ENCODE measurements around the gene VCP. TPM values are rescaled to one million over a fixed set of nuclear protein-coding genes. Genes with fewer than 3 reads are reported as not detected.

VCP gene
- total RNA-seq, 2 experiments from 2014 or later = 189 to 238 TPM

DNA sequence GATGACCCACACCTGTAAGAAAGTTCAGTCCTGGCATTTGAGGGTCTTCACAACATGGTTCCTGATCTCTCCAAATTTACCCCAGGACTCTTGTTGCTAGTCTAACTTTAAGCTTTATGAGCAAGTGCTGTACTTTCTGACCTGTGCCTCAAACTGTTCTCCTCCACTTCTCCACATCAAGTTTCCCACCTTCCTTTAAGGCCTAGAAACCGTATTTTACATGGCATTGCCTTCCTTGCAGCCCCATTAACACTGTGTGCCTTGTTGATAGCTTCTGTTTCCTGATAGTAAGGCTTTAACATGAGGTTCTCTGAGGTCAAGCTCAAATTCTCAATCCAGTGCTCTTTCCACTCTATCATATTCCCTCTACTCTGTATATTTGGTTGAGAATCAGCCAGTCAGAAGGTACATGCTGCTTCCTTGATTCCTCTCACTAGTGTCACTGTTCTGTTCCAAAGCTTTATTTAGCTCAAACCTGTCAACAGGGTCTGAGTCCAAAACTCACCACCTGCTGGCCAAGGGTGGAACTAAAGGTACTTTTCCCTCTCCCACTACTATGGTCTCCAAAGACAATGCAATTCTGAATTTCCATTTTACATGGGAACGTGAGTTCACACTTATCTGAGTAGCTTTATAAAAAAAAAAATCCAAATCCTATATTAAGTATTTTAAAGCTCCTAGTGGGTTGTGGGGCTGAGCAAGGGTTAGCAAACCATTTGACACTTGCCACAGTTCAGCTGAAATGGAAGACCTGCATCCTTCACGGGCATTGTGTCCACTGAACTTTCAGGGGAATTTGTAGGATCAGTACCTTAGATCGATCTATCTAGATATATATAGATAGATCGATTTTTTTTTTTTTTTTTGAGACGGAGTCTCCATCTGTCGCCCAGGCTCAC, 21.1 kb downstream of the VCP start:
- Mint-ChIP-seq H3K9me3 (no peaks in the 10 kb centered on the region), H3K27me3 (no peaks in the 10 kb centered on the region), H3K27ac (peak overlapping the region; percentile 55), H3K4me1 (peaks cover 3% of the 10 kb centered on the region), H3K36me3 (ENCODE audit: low read depth) (peaks cover 36% of the 10 kb centered on the region), H3K4me3 (no peak overlapping the region)
- CTCF ChIA-PET = interaction anchor here (0.6 to 3.6 kb wide), 22 partner anchors 9 to 842 kb away, joined by 3 to 25 read pairs (median 4); partner anchors contain the start of genes FANCG and VCP
- POLR2A ChIA-PET = interaction anchor here (1.0 kb wide), 1 partner anchor 152 kb away, joined by 6 read pairs; no protein-coding TSS in a partner anchor
- peak; percentile 61 for DNase-seq

DNA sequence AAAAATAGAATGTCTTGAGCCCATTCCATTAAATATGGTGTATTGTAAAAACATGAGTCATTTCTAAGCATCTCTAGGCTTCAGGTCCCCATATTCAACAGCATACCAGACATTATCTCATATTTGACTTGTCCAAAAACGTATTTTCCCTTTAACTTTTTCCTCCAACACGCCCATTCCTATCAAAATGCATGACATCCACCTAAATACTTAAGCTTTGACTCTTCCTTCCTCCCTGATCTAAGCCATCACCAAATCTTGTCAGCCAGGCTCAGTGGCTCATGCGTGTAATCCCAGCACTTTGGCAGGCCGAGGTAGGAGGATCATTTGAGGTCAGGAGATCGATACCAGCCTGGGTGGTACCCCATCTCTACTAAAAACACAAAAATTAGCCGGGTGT, 23.9 kb downstream of the VCP start:
- Mint-ChIP-seq H3K27ac (no peak overlapping the region), H3K27me3 (no peaks in the 10 kb centered on the region), H3K4me1 (peaks cover 3% of the 10 kb centered on the region), H3K4me3 (no peak overlapping the region), H3K36me3 (ENCODE audit: low read depth) (peaks cover 17% of the 10 kb centered on the region), H3K9me3 (no peaks in the 10 kb centered on the region)
- DNase-seq = no peak
- CTCF ChIA-PET = no interaction called here
- POLR2A ChIA-PET = no interaction called here

DNA sequence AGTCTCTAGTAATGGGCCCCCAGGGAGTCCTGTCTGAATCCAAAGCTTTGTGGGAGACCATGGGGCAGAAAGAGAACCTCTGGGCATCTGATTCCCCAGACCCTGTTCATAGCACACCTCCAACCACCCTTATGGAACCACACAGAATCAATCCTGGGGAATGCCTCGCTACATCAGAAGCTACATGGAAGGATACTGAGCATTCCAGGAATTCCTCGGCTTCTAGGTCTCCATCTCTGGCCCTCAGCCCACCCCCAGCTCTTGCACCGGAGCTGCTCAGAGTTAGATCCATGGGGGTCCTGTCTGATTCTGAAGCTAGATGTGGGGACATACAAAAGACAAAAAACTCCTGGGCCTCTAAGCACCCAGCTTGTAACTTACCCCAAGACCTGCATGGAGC, 28.4 kb downstream of the VCP start:
- POLR2A ChIA-PET = no interaction called here
- Mint-ChIP-seq H3K4me1 (no peaks in the 10 kb centered on the region), H3K4me3 (no peak overlapping the region), H3K36me3 (ENCODE audit: low read depth) (peaks cover 11% of the 10 kb centered on the region), H3K27ac (no peak overlapping the region), H3K9me3 (no peaks in the 10 kb centered on the region), H3K27me3 (no peaks in the 10 kb centered on the region)
- no peak for DNase-seq
- CTCF ChIA-PET = interaction anchor here (1.2 to 2.4 kb wide), 4 partner anchors 11 to 144 kb away, joined by 4 to 6 read pairs (median 5); no protein-coding TSS in a partner anchor

DNA sequence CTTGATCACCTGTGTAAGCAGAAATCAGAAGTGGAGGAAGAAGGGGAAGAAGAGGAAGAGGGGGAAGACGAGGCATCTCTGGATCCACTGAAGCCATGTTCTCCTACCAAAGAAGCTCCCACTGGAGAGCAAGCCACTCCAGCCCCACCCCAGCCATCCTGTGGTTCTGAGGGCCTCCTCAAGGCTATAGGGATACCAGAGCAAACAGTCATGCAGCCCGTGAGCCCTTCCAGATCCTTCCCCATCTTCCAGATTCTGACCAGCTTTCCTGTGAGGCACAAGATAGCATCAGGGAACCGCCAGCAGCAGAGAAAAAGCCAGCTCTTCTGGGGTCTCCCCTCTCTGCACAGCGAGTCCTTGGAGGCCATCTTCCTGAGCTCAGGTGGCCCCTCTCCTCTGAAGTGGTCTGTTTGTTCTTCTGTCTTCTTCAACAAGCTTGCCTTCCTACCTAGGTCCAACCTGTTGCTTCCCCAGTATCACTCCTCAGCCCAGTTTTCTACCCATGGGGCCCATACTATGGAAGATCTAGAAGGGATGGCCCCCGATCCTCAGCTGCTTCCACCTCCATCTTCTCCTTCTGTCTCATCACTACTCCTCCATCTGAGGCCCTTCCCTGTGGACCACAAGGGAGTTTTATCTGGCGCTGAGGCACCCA, 29.4 kb downstream of the VCP start:
- POLR2A ChIA-PET = no interaction called here
- DNase-seq = no peak
- H3K4me3 Mint-ChIP-seq = no peak overlapping the region
- CTCF ChIA-PET = interaction anchor here (0.7 to 2.5 kb wide), 5 partner anchors 9 to 45 kb away, joined by 3 to 9 read pairs (median 4); no protein-coding TSS in a partner anchor
- peaks cover 5% of the 10 kb centered on the region for H3K36me3 Mint-ChIP-seq (ENCODE audit: low read depth)
- H3K27me3 Mint-ChIP-seq = no peaks in the 10 kb centered on the region
- H3K4me1 Mint-ChIP-seq = no peaks in the 10 kb centered on the region
- no peaks in the 10 kb centered on the region for H3K9me3 Mint-ChIP-seq
- no peak overlapping the region for H3K27ac Mint-ChIP-seq

DNA sequence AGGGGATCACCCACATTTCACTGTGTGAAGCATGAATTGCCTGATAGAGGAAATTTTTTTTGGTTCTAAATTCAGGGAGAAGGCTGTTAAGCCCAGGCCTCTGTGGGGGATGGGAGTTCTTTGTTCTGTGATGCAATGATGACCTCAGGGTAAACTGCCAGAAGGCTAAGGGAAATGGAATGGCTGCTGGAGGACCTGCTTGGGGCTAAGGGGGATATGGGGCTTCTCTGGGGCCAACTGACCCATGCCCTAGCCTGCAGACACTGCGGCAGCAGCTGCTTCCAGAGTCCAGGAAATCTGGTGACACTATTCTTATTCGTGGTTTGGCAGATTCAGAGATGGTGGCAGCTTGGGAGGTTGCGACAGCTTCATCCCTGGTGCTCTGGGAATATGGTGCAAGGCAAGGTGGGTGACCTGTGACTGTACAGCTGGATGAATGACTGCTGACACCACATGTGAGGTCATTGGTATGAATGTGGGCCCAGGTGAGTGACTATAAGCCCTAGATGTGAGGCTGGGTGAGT, 30.3 kb downstream of the VCP start:
- Mint-ChIP-seq H3K27me3 (no peaks in the 10 kb centered on the region), H3K4me3 (no peak overlapping the region), H3K4me1 (no peaks in the 10 kb centered on the region), H3K36me3 (ENCODE audit: low read depth) (peaks cover 5% of the 10 kb centered on the region), H3K9me3 (no peaks in the 10 kb centered on the region), H3K27ac (no peak overlapping the region)
- ChIA-PET CTCF (interaction anchor here (0.7 to 2.5 kb wide), 2 partner anchors 10 to 15 kb away, joined by 4 to 9 read pairs; no protein-coding TSS in a partner anchor), POLR2A (no interaction called here)
- no peak for DNase-seq

DNA sequence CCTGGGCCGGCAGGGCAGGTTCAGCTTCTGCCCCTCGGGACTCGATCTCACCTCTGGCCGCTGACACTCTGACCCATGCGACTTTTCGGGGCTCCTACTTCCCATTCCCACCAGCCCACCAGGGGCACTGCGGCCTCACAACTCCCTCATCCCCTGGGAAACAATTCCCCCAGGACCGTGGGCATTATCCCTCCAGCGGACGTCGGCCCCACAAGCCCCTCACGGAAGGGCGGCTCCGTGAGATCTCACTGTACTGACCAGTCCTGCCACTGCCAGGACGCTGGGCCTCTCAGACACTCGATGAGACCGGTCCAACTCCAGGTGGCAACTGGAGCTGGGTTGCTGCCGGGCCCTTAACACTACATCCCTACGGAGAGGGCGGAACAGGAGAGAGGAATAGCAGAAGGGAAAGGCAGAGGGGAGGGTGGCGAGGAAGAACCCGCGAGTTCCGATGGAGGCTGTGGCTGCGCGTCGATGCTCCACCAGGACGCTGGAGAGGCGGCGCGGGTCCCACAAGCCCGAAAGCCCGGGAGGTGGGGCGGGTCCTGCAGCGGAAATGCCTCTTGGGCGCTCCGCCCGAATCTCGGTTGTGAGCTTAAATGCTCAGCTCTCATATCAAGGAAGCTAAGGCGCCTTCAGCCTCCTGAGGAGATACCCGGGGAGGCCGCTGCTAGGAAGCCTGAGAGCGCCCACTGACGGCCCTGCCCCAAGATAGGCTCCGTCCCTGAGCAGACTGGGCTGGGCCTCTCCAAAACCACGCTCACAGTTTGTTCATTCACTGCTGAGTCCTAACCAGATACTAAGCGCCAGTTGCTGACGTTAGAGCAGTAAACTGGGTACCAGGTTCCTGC, 36.3 kb downstream of the VCP start:
- H3K4me1 Mint-ChIP-seq = peaks cover 13% of the 10 kb centered on the region
- CTCF ChIA-PET = interaction anchor here (0.6 to 1.6 kb wide), 4 partner anchors 15 to 320 kb away, joined by 3 to 6 read pairs (median 4); no protein-coding TSS in a partner anchor
- POLR2A ChIA-PET = interaction anchor here (1.0 kb wide), 1 partner anchor 137 kb away, joined by 3 read pairs; no protein-coding TSS in a partner anchor
- no peaks in the 10 kb centered on the region for H3K27me3 Mint-ChIP-seq
- H3K4me3 Mint-ChIP-seq = peak overlapping the region; percentile 64
- peak; percentile 75 for DNase-seq
- H3K36me3 Mint-ChIP-seq (ENCODE audit: low read depth) = no peaks in the 10 kb centered on the region
- peak overlapping the region; percentile 89 for H3K27ac Mint-ChIP-seq
- no peaks in the 10 kb centered on the region for H3K9me3 Mint-ChIP-seq

DNA sequence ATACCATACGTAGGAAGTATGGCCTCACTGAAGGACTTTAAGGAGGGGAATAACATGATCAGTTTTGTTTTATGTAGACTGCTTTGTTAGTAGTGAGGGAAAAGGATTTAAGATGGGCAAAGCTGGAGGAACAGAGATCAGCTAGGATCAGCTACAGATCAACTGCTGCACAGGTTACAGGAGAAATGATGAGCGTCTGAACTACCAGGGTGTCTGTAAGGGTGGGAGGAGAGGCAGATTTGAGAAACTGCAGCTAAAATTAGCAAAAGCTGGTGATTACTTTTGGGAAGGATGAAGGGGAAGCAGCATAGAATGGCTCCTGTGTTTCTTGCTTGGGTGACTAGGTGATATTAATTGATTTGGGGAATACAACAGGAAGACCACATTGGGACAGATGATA, 39.3 kb downstream of the VCP start:
- Mint-ChIP-seq H3K9me3 (no peaks in the 10 kb centered on the region), H3K27ac (no peak overlapping the region), H3K36me3 (ENCODE audit: low read depth) (no peaks in the 10 kb centered on the region), H3K4me3 (no peak overlapping the region), H3K4me1 (peaks cover 17% of the 10 kb centered on the region), H3K27me3 (no peaks in the 10 kb centered on the region)
- CTCF ChIA-PET = no interaction called here
- POLR2A ChIA-PET = no interaction called here
- no peak for DNase-seq

DNA sequence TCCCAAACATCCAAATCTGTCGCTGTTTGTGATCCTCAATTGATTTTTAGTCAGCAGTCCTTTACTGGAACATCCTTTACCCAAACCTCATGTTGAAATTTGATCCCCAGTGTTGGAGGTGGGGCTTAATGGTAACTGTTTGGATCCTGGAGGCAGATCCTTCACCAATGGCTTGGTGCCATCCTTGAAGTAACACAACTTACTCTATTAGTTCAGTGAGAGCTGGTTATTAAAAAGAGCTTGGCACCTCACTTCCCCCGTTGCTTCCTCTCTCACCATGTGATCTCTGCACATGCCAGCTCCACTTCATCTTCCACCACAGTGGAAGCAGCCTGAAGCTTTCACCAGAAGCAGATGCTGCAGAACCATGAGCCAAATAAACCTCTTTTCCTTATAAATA, 42.6 kb downstream of the VCP start:
- H3K4me1 Mint-ChIP-seq = peaks cover 13% of the 10 kb centered on the region
- ChIA-PET POLR2A (no interaction called here), CTCF (interaction anchor here (1.2 to 1.4 kb wide), 2 partner anchors 9 to 41 kb away, joined by 3 to 4 read pairs; partner anchors contain the start of gene DNAJB5)
- DNase-seq = no peak
- H3K36me3 Mint-ChIP-seq (ENCODE audit: low read depth) = no peaks in the 10 kb centered on the region
- no peak overlapping the region for H3K4me3 Mint-ChIP-seq
- H3K27me3 Mint-ChIP-seq = no peaks in the 10 kb centered on the region
- no peak overlapping the region for H3K27ac Mint-ChIP-seq
- no peaks in the 10 kb centered on the region for H3K9me3 Mint-ChIP-seq

DNA sequence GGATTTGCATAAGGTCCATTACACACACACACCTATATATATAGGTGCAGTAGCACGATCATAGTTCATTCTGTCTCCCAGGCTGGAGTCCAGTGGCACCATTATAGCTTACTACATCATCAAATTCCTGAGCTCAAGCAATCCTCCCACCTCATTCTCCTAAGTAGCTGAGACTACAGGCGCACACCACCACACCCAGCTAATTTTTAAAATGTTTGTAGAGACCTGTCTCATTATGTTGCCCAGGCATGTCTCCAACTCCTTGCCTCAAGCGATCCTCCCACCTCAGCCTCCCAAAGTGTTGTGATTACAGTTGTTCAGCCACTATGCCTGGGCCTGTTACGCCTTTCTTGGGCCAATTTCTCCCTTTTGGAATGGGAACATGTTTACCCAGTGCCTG, 43.2 kb downstream of the VCP start:
- CTCF ChIA-PET = no interaction called here
- Mint-ChIP-seq H3K9me3 (no peaks in the 10 kb centered on the region), H3K4me1 (peaks cover 13% of the 10 kb centered on the region), H3K36me3 (ENCODE audit: low read depth) (no peaks in the 10 kb centered on the region), H3K27ac (no peak overlapping the region), H3K27me3 (no peaks in the 10 kb centered on the region), H3K4me3 (no peak overlapping the region)
- POLR2A ChIA-PET = no interaction called here
- DNase-seq = no peak

DNA sequence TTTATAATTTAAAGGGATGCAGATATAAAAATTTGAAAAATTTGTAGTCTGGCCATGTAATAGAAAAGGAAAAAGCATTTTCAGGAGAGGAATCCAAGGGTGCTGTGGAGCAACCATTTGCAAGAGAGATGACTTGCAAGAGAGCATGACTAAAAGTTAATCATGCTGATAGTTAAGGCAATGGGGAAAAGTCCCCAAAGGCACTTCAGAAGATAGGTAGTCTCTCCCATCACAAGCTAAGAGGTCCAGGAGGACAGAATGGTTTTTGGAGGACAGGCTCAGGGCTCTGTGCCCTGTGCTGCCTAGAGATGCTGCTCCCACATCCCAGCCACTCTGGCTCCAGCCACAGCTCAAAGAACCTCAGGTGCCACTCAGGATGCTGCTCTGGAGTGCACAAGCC, 44.1 kb downstream of the VCP start:
- H3K27me3 Mint-ChIP-seq = no peaks in the 10 kb centered on the region
- H3K4me1 Mint-ChIP-seq = peaks cover 19% of the 10 kb centered on the region
- no peak overlapping the region for H3K27ac Mint-ChIP-seq
- H3K4me3 Mint-ChIP-seq = no peak overlapping the region
- no peaks in the 10 kb centered on the region for H3K36me3 Mint-ChIP-seq (ENCODE audit: low read depth)
- H3K9me3 Mint-ChIP-seq = no peaks in the 10 kb centered on the region
- ChIA-PET POLR2A (no interaction called here), CTCF (interaction anchor here (1.1 kb wide), 1 partner anchor 15 kb away, joined by 3 read pairs; no protein-coding TSS in a partner anchor)
- no peak for DNase-seq

DNA sequence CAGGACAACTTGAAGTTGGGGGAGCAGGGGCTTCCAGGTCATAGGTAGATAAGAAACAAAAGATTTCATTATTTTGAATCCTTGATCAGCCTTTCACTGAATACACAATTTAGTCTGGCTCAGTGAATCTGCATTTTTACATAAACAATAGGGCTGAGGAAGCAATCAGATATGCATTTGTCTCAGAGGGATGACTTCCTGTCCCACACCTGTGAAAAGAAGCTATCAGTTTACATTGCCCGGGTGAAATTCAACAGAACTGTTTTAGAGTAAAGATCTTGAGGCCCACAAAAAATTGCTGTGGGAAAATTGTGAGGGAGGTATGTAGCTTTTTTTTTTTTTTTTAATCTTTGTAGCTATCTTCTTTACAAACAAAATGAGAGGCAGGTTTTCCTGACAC, 44.6 kb downstream of the VCP start:
- H3K27ac Mint-ChIP-seq = no peak overlapping the region
- H3K36me3 Mint-ChIP-seq (ENCODE audit: low read depth) = no peaks in the 10 kb centered on the region
- H3K4me3 Mint-ChIP-seq = no peak overlapping the region
- ChIA-PET CTCF (interaction anchor here (1.1 kb wide), 1 partner anchor 15 kb away, joined by 3 read pairs; no protein-coding TSS in a partner anchor), POLR2A (no interaction called here)
- no peaks in the 10 kb centered on the region for H3K27me3 Mint-ChIP-seq
- DNase-seq = no peak
- H3K9me3 Mint-ChIP-seq = no peaks in the 10 kb centered on the region
- H3K4me1 Mint-ChIP-seq = peaks cover 21% of the 10 kb centered on the region

DNA sequence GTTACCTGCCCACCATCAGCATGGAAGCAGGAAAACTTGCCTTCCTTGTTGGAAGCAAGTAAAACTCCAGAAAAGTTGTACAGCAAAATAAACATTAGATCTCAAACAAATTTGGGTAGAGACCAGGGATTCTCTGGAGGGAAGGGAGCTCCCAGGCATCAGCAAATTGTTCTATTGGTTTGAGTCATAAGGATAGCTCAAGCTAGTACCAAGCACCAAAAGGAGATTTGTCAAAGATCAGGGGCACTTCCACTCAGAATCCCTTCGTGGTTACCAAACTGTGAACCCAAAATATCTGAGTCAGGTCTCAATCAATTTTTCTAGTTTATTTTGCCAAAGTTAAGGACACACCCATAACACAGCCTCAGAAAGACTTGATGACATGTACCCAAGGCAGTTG, 45.1 kb downstream of the VCP start:
- H3K4me1 Mint-ChIP-seq = peaks cover 21% of the 10 kb centered on the region
- no peaks in the 10 kb centered on the region for H3K27me3 Mint-ChIP-seq
- ChIA-PET CTCF (interaction anchor here (0.5 to 0.9 kb wide), 2 partner anchors 15 to 561 kb away, joined by 3 to 4 read pairs; no protein-coding TSS in a partner anchor), POLR2A (interaction anchor here (0.6 kb wide), 1 partner anchor 33 kb away, joined by 9 read pairs; no protein-coding TSS in a partner anchor)
- H3K4me3 Mint-ChIP-seq = no peak overlapping the region
- no peaks in the 10 kb centered on the region for H3K36me3 Mint-ChIP-seq (ENCODE audit: low read depth)
- no peak for DNase-seq
- H3K27ac Mint-ChIP-seq = no peak overlapping the region
- no peaks in the 10 kb centered on the region for H3K9me3 Mint-ChIP-seq

All from activated CD4-positive, alpha-beta T cell treated with anti-CD3 and anti-CD28 coated beads, Interleukin-2, amount 10 ng/mL, durations not matched to agents 7 days and 5 days (primary cell).